Umbilical cord (tissue), 2 donors: Measurements from ENCODE around the gene NLRP6. TPM values are rescaled to one million over a fixed set of nuclear protein-coding genes. Genes with fewer than 3 reads are reported as not detected.
A peak's percentile ranks its signal among the peaks of the same experiment; 100 is the strongest.
"Not testable (repeated sequence)": the region's sequence is repeated elsewhere in the genome, so short reads cannot be mapped to it uniquely, and the experiment has no call there.

Experiments used
- DNase-seq: peaks from one replicate; pipeline ENCODE4 v3.0.0-alpha.2; 2015; ENCODE audit warnings: low spot score
- total RNA-seq: library from RNA; depleted of rRNA; stranded (reverse); fragments of >200 nt; gene quantifications from one replicate; pipeline ENCODE4 v1.2.3, GENCODE V29; 2014; ENCODE audit warnings: low replicate concordance; ENCODE audit not compliant: insufficient read depth

The NLRP6 gene
- total RNA-seq, 1 donor from 2014 or later, result not detected

DNA sequence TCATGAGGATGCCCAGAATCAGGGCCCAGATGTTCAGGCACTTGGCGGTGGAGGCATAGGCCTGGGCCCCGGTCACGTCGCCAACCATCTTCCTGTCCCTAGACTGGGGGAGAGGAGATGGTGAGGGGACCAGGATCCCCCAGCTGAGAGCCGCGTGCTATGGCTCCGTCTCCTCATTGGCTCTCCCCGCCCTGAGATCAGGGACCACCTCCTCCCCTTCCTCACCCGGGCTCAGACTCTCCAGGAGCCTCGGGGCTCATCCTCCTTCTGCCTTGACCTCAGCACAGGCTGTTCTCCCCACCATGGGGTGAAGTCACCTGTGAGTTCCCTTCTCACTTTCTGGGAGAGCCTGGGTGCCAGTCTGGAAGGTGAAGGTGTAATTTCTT lies 41.7 kb downstream of the NLRP6 start:
- not testable (repeated sequence) for DNase-seq

DNA sequence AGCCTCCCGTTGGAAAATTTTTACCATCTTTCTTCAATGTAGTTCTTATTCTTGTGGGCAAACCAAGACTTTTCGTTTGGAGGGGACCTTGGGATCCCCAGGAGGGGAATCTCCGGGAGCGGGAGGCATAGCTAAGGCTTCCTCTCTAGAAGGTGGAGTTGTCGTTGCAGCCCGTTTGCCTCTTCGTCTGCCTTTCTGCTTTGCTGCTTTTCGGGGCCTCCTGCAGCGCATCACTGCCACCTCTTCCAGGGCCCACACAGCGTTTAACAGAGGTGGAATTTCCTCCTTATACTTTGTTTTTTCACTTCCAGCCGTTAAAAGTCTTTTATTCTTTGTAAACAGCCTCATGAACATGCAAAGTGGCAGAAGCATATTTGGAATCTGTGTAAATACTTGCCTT lies 45.9 kb downstream of the NLRP6 start:
- peak; percentile 46 for DNase-seq

DNA sequence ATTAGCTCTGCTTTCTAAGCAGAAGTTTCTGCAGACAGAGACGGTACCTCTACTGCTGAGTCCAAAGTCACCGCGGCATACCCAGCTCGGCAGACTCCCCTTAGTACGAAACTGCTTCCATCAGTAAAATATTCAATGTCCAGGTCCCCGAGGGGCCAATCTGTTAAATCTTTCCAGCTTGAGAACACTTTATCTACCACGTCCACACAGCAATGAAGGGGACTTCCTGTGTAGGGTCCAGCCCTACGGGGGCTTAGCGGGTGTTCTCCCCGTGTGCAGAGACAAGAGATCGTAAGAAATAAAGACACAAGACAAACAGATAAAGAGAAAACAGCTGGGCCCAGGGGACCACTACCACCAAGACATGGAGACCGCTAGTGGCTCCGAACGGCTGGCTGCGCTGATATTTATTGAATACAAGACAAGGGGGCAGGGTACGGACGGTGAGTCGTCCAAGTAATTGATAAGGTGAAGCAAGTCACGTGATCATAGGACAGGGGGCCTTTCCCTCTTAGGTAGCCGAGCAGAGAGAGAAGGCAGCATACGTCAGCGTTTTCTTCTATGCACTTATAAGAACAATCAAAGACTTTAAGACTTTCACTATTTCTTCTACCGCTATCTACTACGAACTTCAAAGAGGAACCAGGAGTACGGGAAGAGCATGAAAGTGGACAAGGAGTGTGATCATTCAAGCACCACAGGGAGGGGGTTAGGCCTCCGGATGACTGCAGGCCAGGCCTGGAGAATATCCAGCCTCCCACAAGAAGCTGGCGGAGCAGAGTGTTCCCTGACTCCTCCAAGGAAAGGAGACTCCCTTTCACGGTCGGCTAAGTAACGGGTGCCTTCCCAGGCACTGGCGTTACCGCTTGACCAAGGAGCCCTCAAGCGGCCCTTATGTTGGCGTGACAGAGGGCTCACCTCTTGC lies 46.6 kb downstream of the NLRP6 start:
- DNase-seq, result peak; percentile 66

DNA sequence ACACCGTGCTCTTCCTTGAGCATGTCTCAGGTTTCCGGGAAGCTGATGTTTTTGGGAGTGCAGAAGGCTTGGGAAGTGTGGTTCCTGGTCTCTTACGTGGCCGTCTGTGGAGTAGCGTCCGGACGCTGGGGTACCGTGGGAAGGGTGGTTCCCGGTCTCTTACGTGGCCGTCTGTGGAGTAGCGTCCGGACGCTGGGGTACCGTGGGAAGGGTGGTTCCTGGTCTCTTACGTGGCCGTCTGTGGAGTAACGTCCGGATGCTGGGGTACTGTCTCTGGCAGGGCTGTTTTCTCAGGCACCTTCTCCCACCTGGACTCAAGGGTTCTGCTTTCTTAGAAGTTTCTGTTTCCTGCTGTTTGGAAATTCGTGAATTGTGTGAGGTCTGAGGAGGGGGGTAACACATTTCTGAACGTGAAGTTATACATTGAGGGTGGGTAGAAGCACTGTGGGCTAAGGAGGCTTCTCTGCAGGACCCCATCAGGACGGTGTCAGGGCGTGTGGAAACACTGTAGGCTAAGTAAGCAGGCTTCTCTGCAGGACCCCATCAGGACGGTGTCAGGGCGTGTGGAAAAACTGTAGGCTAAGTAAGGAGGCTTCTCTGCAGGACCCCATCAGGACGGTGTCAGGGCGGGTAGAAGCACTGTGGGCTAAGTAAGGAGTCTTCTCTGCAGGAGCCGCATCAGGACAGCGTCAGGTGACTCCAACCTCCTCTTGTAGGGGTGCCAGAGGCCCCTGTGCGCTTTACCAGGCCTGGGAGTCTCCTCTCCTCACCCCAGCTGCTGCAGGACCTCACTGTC lies 47.8 kb downstream of the NLRP6 start:
- peak; percentile 1 for DNase-seq

DNA sequence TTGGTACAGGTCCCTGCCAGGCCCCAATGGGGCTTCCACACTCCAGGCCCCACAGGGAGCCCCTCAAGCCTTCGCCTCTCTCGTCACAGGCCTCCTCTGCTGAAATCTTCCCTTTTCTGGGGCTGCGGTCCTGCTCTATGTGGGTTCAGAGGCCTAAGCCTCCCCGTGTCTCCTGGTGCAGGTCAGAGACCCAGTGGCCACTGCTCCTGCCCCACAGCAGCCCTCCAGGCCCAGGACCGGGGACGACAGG lies 48.3 kb downstream of the NLRP6 start:
- no peak for DNase-seq

DNA sequence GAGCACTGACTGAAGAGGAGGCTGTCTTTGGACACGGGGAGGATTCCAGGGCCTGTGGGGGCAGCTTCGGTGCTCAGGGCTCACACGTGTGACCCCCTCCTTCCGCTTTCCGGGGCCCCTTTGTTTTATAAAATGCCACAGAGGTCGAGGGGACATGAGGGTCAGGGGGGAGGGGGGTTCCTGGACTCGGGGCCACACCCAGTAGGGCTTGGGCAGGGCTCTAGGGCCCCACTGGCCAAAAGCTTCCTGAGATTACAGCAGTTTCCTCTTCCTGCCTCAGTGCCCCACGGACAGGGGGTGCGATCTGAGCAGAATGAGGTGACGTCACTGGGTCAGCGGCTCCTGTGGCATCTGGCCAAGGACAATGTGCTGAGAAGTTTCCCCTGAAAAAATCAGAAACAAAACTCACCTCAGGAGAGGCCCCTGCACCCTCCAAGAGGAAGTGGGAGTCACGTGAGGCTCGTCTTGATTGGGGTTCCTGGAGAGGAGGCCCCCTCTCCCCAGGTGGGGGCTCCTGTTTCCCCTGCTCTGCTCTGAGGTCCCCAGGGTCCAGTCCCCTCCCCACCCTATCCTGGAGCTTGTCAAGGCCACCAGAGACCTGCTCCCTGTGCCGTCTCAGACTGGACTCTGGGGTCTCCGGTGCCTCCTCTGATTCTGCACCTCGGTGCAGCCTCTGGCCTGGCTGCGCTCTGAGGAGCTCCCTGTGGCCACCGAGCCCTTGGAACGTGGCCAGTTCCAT lies 48.8 kb downstream of the NLRP6 start:
- peak; percentile 83 for DNase-seq

DNA sequence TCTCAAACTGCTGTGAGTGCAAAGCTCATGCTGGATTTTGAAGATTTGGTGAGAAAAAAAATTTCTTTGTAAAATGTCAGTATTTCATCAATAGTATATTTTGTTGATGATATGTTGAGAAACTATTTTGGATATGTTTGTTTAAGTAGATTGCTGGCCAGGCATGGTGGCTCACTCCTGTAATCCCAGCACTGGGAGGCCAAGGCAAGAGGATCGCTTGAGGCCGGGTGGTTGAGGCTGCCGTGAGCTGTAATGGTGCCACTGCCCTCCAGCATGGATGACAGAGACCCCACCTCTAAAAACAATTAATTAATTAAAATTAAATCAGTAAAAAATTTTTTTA lies 49.3 kb downstream of the NLRP6 start:
- no peak for DNase-seq

DNA sequence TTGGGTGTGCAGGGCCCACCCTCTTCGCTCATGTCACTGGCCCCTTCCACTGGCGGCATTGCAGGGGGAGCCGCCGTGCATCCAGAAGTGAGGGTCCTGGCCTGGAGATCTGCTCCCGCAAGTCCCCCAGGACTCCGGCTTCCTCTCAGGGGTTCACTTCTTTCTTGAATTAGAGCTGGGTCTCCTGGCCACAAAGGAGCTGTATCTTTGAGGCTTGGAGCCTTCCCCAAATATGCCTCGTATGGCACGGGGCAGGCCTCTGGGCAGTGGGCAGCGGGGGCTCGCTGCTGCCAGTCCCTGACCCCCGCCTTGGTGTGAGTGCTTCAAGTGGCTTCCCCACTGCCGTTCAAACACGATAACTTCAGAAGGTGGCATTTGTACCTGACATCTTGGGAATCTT lies 49.8 kb downstream of the NLRP6 start:
- no peak for DNase-seq

DNA sequence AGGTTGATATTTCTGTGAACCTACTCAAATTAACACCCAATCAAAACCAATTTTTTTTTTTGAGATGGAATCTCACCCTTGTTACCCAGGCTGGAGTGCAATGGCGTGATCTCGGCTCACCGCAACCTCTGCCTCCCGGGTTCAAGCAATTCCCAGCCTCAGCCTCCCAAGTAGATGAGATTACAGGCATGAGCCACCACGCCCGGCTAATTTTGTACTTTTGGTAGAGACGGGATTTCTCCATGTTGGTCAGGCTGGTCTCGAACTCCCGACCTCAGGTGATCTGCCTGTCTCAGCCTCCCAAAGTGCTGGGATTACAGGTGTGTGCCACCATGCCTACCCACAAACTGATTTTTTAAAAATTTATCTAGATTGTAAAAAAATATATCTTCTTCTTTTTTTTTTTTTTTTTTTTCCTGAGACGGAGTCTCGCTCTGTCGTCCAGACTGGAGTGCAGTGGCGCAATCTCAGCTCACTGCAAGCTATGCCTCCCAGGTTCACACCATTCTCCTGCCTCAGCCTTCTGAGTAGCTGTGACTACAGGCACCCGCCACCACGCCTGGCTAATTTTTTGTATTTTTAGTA lies 50.4 kb downstream of the NLRP6 start:
- peak; percentile 1 for DNase-seq

DNA sequence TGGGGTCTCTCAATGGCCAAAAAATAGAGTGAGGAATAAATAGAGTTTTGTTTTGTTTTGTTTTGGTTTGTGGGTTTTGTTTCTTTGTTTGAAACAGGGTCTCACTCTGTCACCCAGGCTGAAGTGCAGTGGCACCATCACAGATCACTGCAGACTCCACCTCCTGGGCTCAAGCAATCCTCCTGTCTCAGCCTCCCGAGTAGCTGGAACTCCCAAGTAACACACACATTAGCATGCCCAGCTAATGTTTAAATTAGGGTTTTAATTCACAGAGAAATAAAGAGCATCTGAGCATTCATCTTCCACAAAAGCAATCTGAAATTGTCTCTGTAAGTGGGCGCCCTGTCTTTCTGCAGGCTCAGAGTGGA lies 51.7 kb downstream of the NLRP6 start:
- no peak for DNase-seq

DNA sequence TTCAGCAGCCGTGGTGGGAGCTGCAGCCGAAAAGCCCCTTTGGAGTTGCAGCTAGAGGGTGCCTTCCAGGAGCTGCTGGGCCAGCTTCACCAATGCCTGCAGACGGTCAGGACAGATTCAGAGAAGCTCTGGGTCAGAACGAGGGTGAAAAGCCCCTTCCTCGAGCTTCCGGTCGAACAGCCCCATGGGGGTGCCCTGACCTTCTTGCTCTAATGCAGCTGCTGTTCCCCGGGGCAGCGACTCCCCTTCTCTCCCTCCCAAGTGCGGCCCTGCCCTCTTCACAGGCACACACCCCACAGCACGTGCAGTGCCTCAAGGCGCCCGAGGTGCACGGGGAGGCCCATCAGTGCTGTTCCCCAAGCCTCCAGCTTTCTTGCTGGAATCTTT lies 52.1 kb downstream of the NLRP6 start:
- no peak for DNase-seq

DNA sequence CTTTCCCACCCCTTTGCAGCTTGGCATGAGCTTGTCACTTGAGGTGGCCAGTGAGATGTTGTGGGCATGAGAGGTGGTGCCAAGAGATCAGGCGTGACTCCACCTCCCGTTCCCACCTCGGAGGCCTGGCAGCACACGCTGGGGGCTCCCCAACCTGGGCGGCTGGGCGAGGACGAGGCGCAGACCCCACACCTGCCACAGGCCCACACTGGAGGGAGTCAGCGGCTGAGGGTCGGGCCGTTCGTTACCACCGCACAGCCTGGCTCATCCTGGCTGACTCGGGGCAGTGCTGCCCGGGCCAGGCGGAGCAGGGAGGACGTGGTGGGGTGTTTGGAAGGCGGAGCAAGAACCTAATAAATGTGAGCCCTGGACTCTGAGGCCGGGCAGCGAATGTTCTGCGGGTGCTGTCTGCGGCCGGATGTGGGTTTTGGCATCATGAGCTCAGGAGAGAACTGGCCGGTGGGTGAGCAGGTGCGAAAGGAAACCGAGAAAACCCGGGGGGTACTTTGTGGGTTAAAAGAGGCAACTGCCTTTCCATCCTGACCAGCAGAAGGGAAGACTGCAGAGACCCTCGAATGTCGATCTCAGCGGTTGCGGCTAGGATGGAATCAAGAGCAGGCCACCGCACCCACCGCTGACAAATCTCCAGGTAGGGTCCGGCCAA lies 52.6 kb downstream of the NLRP6 start:
- no peak for DNase-seq

DNA sequence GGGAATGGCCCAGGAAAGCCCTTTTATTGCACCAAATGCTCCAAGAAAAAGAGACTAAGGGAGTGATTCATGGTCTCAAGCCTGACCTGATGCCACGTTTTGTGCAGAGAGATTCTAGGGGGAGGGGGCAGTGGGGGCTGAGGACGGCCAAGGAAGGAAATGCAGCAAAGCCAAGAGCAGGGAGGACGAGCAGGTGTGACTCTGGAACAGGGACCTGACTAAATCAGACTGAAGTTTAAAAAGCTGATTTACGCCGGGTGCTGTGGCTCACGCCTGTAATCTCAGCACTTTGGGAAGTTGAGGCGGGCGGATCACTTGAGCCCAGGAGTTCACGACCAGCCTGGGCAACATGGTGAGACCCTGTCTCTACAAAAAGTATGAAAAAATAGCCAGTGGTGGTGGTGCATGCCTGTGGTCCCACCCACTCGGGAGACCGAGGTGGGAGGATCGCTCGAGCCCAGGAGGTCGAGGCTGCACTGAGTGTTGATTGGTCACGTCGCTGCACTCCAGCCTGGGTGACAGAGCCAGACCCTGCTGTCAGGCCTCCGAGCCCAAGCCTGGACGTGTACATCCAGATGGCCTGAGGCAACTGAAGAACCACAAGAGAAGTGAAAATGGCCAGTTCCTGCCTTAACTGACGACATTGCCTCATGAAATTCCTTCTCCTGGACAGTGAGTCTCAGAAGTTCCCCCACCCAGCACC lies 53.3 kb downstream of the NLRP6 start:
- no peak for DNase-seq

DNA sequence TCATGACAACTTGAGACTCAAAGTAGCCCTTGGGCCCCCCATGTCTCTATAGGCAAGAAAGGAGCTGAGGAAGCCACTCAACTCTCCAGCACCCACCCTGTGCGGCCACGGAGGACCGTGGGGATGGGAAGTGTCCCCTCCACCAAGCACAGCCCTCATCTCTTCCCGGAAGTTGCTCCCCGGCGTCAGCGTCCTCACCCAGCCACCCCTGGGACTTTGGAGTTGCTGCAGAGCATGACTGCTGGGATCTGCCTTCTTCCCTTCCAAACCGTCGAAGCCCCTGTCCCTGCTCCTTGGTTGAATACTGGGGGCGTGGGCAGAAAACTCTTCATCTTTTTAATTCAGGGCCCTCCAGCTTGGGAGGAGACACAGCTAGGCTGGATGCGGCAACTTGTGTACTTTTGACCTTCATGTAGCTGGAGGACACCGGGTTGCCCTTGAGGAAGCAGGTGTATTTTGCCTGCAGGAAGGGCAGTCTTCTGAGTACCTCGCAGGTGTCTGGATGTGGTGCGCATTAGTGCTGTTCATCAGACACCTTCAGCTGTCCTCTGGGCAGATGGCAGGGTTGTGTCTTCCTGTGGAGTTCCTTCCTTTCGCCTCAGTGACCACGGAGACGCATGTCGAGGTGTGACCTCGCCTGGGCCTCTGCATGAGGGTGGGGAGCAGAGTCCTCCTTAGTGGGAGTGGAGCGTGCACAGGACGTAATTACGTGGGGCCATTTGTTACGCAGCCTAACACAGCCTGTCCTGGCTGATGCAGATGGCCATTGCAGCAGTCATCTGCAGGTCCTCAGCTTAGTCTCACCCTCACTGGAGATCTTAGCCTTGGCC lies 54.7 kb downstream of the NLRP6 start:
- DNase-seq, result no peak

DNA sequence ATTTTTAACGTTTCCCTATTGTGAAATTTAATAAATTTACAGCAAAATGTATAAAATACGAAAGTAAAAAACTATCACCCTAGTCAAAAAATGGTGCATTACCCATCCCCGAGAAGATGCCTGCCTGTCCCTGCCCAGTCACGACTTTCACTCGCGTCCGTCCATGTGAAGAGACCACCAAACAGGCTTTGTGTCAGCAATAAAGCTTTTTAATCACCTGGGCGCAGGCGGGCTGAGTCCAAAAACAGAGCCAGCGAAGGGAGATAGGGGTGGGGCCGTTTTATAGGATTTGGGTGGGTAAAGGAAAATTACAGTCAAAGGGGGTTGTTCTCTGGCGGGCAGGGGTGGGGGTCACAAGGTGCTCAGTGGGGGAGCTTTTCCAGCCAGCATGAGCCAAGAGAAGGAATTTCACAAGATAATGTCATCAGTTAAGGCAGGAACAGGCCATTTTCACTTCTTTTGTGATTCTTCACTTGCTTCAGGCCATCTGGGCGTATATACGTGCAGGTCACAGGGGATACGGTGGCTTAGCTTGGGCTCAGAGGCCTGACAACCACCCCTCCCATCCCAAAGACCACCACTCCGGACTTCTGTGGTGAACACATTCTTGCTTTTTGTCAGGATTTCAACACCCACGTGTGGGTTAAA lies 55.5 kb downstream of the NLRP6 start:
- DNase-seq, result not testable (repeated sequence)

DNA sequence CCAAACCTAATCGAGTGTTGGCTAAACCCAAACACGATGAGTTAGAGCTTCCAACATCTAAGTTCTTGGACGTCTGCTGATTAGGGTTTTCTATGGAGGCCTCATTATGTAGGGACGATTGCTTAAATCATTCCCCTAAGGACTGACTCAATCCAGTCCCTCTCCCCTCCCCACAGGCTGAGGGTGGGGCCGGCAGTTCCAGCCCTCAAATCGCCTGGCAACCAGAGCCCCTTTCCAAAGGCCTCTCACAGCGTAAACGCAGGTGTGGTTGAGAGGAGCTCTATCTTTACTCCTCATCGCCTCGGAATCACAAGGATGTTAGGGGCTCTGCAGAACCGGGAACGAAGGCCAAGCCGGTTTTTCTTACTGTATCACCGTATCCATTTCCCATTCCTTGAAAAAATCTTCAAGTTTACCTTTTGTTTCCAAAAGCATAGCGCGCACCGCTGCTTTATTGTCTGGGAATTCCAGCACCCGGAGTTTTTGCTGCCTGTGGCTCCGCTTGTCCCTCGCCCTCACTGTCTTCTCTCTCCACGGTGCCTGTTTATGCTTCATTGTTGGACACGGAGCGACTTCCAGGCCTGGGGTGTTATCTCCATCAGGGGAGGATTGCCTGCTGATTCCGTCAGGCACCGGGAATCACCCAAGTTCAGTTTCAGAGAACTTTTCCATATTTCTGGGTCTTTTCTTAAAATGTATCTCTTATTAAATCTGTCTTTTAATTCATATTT lies 56.2 kb downstream of the NLRP6 start:
- peak; percentile 84 for DNase-seq
